Keratinocyte (primary cell): ENCODE results near the gene ENO2. TPM values are rescaled to one million over a fixed set of nuclear protein-coding genes. Genes with fewer than 3 reads are reported as not detected.

ENCODE experiments used
- DNase-seq: peaks from one replicate; pipeline ENCODE4 v3.0.0-alpha.2; 2011; ENCODE audit warnings: low read depth, missing footprints, low spot score
- FAIRE-seq: peaks from 2 replicates; lab custom pipeline; 2011; peaks lifted over from hg19 to GRCh38; lab: Jason Lieb, UNC
- H2AFZ ChIP-seq: 2 replicates; pipeline ENCODE4 v1.6.0; 2012; ENCODE audit warnings: low read length, control low read depth, inconsistent platforms; ENCODE audit not compliant: control insufficient read depth
- H3K27ac ChIP-seq: 2 replicates; pipeline ENCODE4 v1.5.1; 2011; ENCODE audit warnings: low read length; ENCODE audit not compliant: control insufficient read depth, insufficient read depth
- H3K27me3 ChIP-seq: 3 replicates; pipeline ENCODE4 v1.6.0; 2011; ENCODE audit warnings: low read length; ENCODE audit not compliant: control insufficient read depth, insufficient read depth; ENCODE audit errors: extremely low read depth
- H3K36me3 ChIP-seq, 2 experiments: 2 replicates in 1 of 2; 3 replicates in 1 of 2; pipeline ENCODE4 v1.5.1; 2011; ENCODE audit warnings: low read length in 2 of 2, mild to moderate bottlenecking in 1 of 2; ENCODE audit not compliant: control insufficient read depth in 2 of 2, insufficient read depth in 2 of 2; ENCODE audit errors: extremely low read depth in 1 of 2
- H3K4me1 ChIP-seq: 3 replicates; pipeline ENCODE4 v1.5.1; 2011; ENCODE audit warnings: low read length; ENCODE audit not compliant: control insufficient read depth, insufficient read depth; ENCODE audit errors: extremely low read depth
- H3K4me2 ChIP-seq: 3 replicates; pipeline ENCODE4 v1.6.0; 2011; ENCODE audit warnings: low read depth, low read length; ENCODE audit not compliant: control insufficient read depth, insufficient read depth; ENCODE audit errors: extremely low read depth
- H3K4me3 ChIP-seq, 3 experiments: fragments of 200-600 bp in 1 of 3; sonication (generic) in 1 of 3; 2 replicates in 2 of 3; 3 replicates in 1 of 3; pipeline ENCODE4 v1.5.1; 2011 to 2016; ENCODE audit warnings: low read length in 3 of 3, mild to moderate bottlenecking in 3 of 3, control low read depth in 2 of 3, inconsistent platforms in 1 of 3, low read depth in 1 of 3, mixed read lengths in 1 of 3, mixed run types in 1 of 3, moderate library complexity in 1 of 3; ENCODE audit not compliant: control insufficient read depth in 2 of 3, insufficient read depth in 2 of 3; ENCODE audit errors: extremely low read depth in 1 of 3
- H3K79me2 ChIP-seq: 2 replicates; pipeline ENCODE4 v1.6.0; 2012; ENCODE audit warnings: low read length; ENCODE audit not compliant: control insufficient read depth, insufficient read depth
- H3K9ac ChIP-seq: 3 replicates; pipeline ENCODE4 v1.6.0; 2011; ENCODE audit warnings: low read length; ENCODE audit not compliant: control insufficient read depth, insufficient read depth; ENCODE audit errors: extremely low read depth
- H3K9me1 ChIP-seq: 3 replicates; pipeline ENCODE4 v1.6.0; 2011; ENCODE audit warnings: low read length; ENCODE audit not compliant: control insufficient read depth, insufficient read depth; ENCODE audit errors: extremely low read depth
- H3K9me3 ChIP-seq: 2 replicates; pipeline ENCODE4 v1.5.1; 2012; ENCODE audit warnings: low read depth, low read length; ENCODE audit not compliant: control insufficient read depth
- H4K20me1 ChIP-seq: 3 replicates; pipeline ENCODE4 v1.6.0; 2011; ENCODE audit warnings: low read length; ENCODE audit not compliant: control insufficient read depth, insufficient read depth; ENCODE audit errors: extremely low read depth
- CTCF ChIP-seq, 3 experiments: IDR thresholded peaks in 1 of 3; conservative IDR thresholded peaks in 1 of 3; optimal IDR thresholded peaks in 1 of 3; 2 replicates in 2 of 3; 3 replicates in 1 of 3; pipeline versions ENCODE3 to v1.5.1; 2011; ENCODE audit warnings: low read length in 3 of 3, mild to moderate bottlenecking in 3 of 3, moderate library complexity in 2 of 3, control low read depth in 1 of 3, inconsistent platforms in 1 of 3; ENCODE audit not compliant: insufficient read depth in 2 of 3; ENCODE audit errors: extremely low read depth in 1 of 3
- EZH2 ChIP-seq: IDR thresholded peaks from one replicate; pipeline ENCODE4 v1.6.1; 2012; ENCODE audit warnings: inconsistent platforms, mild to moderate bottlenecking, low read length, moderate library complexity
- dilution Hi-C: fragments of 300-500 bp; cut with MboI; formaldehyde crosslinking; loops from one replicate; pipeline ENCODE4 v1.7.0; 2020; ENCODE audit warnings: low sequenced_read_pairs; ENCODE audit not compliant: extremely low pct_ligation_motif_present
- polyA plus RNA-seq, 5 experiments: library from polyadenylated mRNA; depleted of rRNA in 3 of 5; stranded (reverse) in 3 of 5; stranded (forward) in 1 of 5; unstranded in 1 of 5; fragments of >200 nt; gene quantifications; 1 replicate in 1 of 5; 2 replicates in 3 of 5; 3 replicates in 1 of 5; pipeline versions ENCODE4 v1.2.1 to v1.2.3, GENCODE V29; 2011 to 2012; ENCODE audit warnings: missing spikeins in 2 of 5, low read depth in 1 of 5, low replicate concordance in 1 of 5

The ENO2 gene
- polyA plus RNA-seq, 1 donor (not counting 4 experiments of a cell fraction or from before 2014, with no cell fraction given), result 1.7 TPM

GRCh38 chr12:6871052-6871957 is 43.1 kb upstream of the ENO2 start:
- Histone ChIP-seq H3K9me1 (no peaks in the 10 kb centered on the region), H3K9me3 (no peaks in the 10 kb centered on the region), H3K79me2 (peaks cover 44% of the 10 kb centered on the region), H3K4me2 (peak overlapping the region; percentile 98), H2AFZ (no peak overlapping the region), H3K9ac (no peak overlapping the region), H3K27ac (peak overlapping the region; percentile 26), H3K27me3 (no peaks in the 10 kb centered on the region), H3K4me3 (peak overlapping the region; percentile 76 to 92 (median 80)), H3K4me1 (peaks cover 45% of the 10 kb centered on the region), H4K20me1 (peaks cover 25% of the 10 kb centered on the region), H3K36me3 (peaks cover 14 to 20% of the 10 kb centered on the region in 2 experiments)
- dilution Hi-C loops, result no loop called here
- FAIRE-seq (no peak), DNase-seq (no peak)
- TF ChIP-seq CTCF (optimal IDR thresholded peaks at IDR 0.05 in 1 of 3, IDR thresholded peaks at IDR 0.05 in 1 of 3, conservative IDR thresholded peaks at IDR 0.05 in 1 of 3; ENCODE audit: extremely low read depth in 1 of 3, insufficient read depth in 2 of 3, low read length in 3 of 3) (no peak), EZH2 (no peak)

GRCh38 chr12:6872073-6873048 is 42.0 kb upstream of the ENO2 start:
- Histone ChIP-seq H3K4me1 (peaks cover 37% of the 10 kb centered on the region), H3K27me3 (no peaks in the 10 kb centered on the region), H3K4me3 (peak overlapping the region; percentile 76 to 92 (median 80)), H3K36me3 (peaks cover 14 to 20% of the 10 kb centered on the region in 2 experiments), H3K9me1 (no peaks in the 10 kb centered on the region), H3K9ac (peak overlapping the region; percentile 90), H4K20me1 (peaks cover 25% of the 10 kb centered on the region), H3K9me3 (no peaks in the 10 kb centered on the region), H3K79me2 (peaks cover 43% of the 10 kb centered on the region), H3K27ac (peak overlapping the region; percentile 63), H3K4me2 (peak overlapping the region; percentile 98), H2AFZ (peak overlapping the region; percentile 56)
- FAIRE-seq (no peak), DNase-seq (no peak)
- dilution Hi-C loops, result no loop called here
- no peak for TF ChIP-seq EZH2
- TF ChIP-seq CTCF (optimal IDR thresholded peaks at IDR 0.05 in 1 of 3, IDR thresholded peaks at IDR 0.05 in 1 of 3, conservative IDR thresholded peaks at IDR 0.05 in 1 of 3; ENCODE audit: extremely low read depth in 1 of 3, insufficient read depth in 2 of 3, low read length in 3 of 3), result peak; percentile 81 to 99 (median 99)
